HG03442 (cell line): ENCODE measurements around the gene CES2.
A peak's percentile ranks its signal among the peaks of the same experiment; 100 is the strongest.

Experiments
- ATAC-seq: cut with Tn5 transposase; IDR thresholded peaks from one replicate; pipeline ENCODE4 v1.9.1; 2021; ENCODE audit warnings: mild to moderate bottlenecking, moderate library complexity; ENCODE audit not compliant: unreplicated experiment

CES2 gene

DNA sequence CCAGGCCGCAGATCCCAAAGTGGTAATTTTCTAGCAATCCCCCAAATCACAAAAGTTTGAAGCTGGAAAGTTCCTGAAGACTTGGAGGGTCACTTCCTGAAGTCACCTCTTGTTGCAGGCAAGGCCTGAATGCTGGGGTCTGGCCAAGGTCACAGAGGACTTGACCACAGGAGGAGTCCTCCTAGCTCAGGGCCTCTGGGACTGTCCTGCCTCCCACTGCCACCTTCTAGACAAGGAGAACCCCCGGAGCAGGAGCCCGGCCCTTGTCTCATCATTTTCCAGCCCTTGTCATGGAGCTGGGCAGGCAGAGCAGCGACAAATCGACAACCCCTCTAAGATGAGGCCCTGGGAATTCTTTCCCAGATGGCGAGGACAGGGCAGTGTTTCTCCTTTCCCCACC is 17.0 kb upstream of the CES2 start:
- no peak for ATAC-seq

- ATAC-seq = no peak
These were observed 16.3 kb upstream of the CES2 start, which contains the start of gene CDH16 for GRCh38 chr16:66918803-66919568. TSS of gene CDH16 (minus strand) at chr16:66918885. CDS start at chr16:66918065, 820 bp downstream.

DNA sequence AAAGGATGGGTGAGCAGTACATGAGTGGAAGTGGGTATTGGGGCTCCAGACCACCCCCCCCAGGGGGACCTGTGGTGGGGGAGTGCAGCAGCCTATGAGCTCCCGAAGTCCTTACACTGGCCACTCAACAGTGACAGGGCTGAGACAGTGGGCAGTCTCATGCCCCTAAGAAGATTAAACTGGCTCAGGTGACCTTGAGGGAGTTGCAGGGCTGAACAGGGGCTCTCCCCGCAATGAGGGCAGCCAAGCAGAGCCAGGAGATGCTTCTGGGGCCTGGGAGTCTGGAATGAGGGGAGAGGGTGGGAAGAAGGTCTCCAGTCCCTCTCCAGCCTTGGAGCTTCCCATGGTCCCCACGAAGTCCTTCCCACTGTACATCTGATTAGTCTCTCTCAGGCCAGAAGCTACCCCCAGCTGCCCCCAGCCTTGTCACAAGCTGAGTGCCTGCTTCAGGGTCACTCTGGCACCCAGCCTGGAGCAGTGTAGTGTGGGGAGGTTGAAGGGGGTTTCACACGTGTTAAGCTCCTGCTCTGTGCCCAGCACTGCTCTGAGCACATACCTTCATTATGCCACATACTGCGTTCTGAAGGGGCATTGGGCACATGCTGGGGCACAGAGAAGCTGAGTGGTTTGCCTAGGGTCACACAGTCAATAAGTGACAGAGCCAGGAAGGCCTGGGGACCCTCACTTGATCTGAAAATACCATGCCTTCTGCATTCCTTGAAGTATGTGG is 15.6 kb upstream of the CES2 start:
- ATAC-seq = no peak

- no peak for ATAC-seq
These were observed 15.1 kb upstream of the CES2 start for GRCh38 chr16:66920299-66920590.

DNA sequence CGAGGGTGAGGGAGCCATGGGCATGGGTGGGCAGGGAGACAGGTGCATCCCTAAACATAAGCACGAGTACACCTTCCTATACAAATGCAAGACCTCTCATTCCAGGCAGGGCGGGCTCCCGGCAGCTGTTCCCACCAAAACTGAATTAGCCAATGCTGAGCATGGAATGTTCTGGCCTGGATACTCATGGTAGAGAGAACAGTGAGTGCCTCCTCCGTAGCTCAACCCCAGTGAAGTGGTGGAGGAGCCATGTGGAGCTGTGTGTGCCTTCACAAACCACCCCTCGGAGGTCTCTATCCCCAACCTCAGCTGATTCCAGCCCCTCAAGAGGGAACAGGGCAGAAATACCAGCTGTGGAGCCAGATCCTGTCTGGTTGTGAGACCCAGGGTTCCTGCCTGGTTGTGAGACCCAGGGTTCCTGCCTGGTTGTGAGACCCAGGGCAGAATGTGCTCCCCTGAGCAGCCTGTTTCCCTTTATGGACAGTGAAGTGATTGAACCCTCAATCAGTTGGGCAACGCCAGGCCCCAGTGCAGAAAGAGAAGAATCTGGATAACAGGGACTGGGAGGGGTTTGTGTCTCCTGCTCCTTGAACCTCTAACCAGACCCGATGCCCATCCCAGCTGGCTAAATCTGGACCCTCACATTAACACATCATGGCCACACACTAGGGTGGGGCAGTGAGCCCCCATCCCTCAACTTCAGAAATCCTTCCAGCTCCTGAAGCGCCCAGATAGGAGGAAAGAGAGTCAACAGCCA is 14.2 kb upstream of the CES2 start:
- no peak for ATAC-seq

GRCh38 chr16:66921729-66922450 is 13.4 kb upstream of the CES2 start:
- no peak for ATAC-seq

DNA sequence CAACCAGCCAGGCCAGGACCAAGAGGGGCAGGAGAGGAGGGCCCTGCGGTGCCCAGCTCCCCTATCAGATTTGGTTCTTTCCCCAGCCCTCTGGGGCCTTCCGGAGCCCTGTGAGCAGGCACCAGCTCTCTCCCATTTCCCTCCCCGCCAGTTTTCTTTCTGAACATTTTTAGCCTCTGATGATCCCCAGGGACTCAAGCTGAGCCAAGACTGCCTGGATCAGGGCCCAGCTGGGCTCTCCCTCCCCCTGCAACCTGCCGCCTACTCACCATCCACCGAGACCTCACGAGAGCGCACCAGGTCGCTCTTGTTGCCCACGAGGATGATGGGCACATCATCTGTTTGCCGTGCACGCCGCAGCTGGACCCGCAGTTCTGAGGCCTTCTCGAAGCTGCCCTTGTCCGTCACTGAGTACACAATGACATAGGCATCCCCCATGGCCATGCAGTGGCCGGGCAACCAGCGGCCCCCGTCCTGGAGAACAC is 12.0 kb upstream of the CES2 start:
- ATAC-seq = no peak

- ATAC-seq = no peak
These were observed 11.4 kb upstream of the CES2 start for GRCh38 chr16:66923866-66924265.

DNA sequence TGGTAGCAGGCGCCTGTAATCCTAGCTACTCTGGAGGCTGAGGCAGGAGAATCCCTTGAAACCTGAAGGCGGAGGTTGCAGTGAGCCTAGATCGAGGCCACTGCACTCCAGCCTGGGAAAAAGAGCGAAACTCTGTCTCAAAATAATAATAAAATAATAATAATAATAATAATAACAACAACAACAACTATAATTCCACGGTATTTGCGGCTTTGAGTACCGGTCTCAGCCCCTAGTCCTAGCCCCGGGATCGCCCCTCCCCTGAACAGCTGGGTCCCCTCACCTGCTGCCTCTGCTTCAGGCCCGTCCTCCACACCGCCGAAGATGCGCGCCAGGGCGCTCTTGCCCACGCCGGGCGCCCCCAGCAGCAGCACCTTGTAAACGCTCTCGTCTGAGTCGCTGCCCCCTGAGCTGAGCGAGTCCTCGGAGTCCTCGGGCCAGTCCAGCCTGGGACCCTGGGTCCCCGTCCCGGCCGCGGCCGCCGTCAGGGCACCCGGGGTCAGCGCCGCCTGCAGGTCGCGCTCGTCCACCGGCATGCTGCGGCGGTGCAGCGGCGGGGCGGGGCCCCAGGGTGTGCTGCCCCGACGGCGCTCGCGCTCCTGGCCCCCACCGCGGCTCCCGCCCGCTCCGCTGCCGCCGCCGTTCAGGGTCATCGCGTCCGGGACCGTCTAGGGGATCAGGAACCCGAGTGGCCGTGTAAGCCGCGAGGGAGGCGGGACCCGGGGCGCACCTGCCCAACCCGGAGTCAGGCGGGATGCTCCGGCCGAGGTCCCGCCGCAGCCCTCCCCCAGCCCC is 10.6 kb upstream of the CES2 start:
- ATAC-seq = peak; percentile 34

DNA sequence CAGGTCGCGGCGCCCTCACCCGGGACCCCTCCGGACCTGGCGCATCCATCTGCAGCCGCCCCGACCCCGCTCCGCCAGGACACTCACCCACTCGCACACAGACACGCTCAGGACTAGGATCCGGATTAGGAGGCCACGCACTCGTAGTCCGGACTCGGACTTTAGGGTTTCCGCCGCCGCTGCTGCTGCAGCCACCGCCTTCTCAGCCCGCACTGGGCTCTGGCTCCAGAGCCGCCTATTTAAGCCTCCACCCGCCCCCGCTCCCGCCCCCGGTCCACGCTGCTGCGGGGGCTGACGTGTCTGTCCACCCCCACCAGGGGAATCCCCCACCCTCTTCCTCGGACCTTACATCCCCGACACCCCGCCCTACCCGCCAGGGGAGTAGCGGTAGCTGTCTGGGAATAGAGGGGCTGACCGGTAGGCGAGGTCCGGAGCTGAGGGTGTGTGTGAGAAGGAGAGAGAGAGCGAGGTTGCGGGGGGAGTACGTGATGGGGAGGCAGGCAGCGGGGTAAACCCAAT is 9.9 kb upstream of the CES2 start, which contains the start of gene RRAD:
RRAD (minus strand) TSS at position 214 of the 519 bp plus-strand sequence. CDS start 356 bp downstream, outside the sequence.
- ATAC-seq = peak; percentile 13

- ATAC-seq = no peak
These were observed 9.0 kb upstream of the CES2 start for GRCh38 chr16:66926171-66926947.

DNA sequence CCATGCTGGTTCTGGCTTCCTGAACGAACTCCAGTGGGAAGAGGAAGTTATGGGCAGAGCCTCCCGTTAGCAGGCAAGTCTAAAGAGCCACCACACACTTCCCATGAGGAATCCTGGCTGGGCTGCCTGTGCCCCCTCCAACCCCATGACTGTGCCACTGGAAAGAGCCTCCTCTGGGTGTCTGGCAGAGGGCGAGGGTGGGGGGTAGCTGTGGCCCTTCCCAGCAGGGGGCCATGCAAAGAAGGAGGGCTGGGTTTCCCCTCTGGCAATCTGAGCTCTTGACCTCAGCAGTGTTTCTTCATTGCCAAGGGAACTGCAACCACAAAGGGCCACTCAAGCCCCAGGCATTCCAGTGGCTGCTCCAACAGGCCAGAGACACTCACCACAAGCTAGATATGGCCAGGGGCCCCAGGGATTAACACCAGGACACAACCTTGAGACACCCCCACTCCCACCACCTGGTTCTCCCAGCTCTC is 8.3 kb upstream of the CES2 start:
- no peak for ATAC-seq

GRCh38 chr16:66927918-66928649 is 7.2 kb upstream of the CES2 start:
- no peak for ATAC-seq

DNA sequence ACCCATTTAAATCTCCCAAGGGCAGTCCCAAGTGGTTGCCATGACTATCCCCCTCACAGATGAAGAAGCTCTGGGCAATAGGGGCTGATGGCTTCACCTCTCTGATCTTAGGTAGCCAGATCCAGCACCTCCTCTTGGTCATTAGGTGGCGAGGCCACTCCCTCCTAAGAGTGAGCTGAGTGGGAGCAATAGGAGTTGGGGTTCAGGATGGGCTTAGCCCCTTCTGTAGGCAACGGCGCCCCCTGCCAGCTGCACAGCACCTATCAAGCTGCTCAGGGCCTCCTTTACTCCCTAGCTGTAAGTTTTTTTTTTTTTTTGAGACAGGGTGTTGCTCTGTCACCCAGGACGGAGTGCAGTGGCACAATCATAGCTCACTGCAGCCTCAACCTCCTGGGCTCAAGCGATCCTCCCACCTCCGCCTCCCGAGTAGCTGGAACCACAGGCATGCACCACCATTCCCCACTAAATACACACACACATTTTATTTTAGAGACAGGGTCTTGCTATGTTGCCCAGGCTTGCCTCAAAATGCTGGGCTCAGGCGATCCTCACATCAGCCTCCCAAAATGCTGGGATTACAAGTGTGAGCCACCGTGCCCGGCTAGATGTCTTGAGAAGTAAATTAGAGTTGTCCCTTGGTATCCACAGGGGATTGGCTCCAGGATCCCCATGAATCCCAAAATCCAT is 6.5 kb upstream of the CES2 start:
- ATAC-seq = no peak

GRCh38 chr16:66930189-66930588 is 5.1 kb upstream of the CES2 start:
- no peak for ATAC-seq

DNA sequence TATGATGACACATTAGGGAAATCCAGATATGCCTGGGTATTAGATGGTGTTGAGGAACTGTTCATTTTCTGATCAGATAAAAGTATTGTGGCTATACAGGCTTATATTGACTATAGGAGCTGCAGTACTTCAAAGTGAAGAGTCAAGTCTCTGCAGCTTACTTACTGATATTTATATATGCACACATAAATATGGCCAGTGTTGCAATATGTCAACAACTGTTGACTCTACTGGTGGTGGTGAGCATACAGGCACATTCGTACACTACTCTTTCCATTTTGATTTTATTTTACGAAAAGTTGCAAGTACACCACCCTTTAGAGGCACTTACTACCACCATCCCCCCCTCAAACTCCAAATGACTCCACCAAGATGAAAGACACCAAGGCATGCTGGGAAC is 3.7 kb upstream of the CES2 start:
- ATAC-seq = no peak

DNA sequence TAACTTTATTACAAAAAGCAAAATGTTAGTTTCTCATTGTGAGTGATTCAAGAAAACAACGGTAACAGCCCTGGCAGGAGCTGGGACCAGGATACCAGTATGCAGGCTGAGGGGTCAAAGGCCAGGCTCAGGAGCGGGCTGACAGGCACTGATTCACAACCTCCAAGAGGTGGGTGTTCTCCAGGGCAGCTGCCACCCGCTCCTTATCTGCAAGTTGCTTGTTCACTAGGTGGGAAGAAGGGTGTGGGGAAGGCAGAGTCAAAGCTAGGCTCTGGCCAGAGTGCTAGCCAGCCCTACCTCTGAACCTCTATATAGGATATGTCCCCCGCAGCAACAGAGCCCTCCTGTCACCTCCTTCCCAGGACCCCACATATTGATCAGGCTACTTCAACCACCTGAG is 3.2 kb upstream of the CES2 start:
- no peak for ATAC-seq

DNA sequence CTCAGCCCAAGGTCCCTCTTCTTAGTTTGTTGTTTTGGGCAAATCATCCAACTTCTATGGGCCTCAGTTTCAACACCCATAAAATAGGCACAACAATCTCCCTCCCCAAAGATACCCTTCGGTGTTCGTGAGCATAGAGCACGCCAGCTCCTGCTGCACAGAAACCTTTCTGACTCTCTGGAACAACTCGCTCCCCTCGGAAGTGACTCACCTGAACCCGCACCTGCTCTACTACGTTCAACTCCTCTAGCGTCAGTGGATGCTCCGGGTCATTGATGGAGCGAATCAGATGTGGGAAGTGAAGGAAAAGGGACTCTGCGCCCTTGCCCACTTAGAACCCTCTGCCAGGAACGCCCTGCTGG is 1.6 kb upstream of the CES2 start:
- ATAC-seq = peak; percentile 9
